ENCODE data around the gene HEBP2.

The HEBP2 gene

DNA sequence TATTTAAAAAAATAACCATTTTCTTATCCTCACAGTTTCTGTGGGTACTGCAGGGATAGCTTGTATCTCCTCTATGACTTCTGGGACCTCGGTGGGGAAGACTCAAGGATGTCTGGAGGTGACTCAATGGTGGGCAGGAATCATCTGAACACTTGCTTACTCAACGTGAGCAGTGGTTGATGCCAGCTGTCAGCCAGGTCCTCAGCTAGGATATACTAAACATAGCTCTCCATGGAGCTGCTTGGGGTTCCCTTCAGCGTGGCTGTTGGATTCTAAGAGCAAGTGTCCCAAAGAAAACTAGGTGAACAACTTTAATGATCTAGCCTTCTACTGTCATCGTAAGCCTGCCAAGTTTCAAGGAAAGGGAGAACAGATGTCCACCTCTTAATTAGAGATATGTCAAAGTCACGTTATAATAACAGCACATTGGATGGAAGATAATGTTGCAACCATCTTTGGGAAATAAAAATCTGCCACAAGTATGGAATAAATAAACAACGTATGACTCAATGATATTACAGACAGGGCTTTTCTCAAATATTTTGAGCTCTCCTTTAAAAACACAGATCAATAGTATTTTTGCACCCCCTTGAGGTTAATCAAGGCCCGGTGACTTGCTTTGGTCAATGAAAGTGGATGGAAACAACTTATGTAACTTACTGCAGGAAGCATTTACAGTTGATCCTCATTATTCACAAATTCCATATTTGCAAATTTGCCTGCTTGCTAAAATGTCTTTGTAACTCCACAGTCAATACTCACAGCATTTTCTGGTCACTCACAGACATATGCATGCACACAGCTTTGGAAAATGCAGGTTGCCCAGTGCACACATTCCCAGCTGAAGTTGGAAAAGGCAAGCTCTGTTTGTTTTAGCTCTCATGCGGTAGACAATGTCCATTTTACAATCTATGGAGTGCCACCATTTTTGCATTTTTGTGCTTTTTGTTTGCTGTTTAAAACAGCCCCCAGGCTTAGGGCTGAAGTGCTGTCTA, 6.6 kb upstream of the HEBP2 start:
- DNase-seq: no peak

DNA sequence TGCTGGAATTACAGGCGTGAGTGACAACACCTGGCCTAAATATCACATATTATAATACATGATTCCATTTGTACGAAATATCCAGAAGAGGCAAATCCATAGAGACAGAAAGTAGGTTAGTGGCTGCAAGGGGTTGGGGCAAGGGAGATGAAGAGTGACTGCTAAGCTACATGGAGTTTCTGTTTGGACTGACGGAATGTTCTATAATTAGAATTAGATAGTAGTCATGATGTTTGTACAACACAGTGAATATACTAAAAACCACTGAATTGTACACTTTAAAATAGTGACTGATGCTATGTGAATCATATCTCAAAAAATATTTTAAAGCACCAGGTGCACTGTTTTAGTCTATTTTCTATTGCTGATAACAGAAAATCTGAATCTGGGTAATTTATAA, 3.7 kb upstream of the HEBP2 start:
- no peak for DNase-seq

- no peak for DNase-seq
Measured at GRCh38 chr6:138401960-138402837, 1.8 kb upstream of the HEBP2 start.

- no peak for DNase-seq
Measured at GRCh38 chr6:138402838-138403187, 1.2 kb upstream of the HEBP2 start.

DNA sequence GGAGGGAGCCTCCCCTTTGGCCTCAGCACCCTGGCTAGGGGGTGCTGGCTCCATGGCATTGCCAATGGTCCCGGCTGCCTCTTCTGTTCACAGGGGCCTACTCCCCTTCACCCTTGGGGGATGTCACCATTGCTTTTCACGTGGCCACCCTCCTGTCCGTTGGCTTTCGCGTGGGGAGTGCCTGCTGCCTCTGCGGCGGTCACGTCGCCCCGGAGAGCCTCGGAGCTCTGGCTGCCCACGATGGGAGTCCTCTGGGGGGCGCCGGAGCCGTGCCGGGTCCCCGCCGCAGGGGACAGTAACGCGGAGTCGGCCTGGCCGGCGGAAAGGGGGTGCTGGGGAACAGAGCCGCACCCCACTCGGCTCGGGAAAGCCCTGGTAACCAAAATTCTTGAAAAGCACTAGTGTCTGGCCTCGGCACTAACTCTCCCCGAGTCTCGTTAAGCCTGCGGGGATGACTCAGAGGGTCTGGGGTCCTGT, 661 bp upstream of the HEBP2 start:
- peak; percentile 27 for DNase-seq

- DNase-seq: no peak
Measured at GRCh38 chr6:138404666-138405337, 779 bp downstream of the HEBP2 start.

DNA sequence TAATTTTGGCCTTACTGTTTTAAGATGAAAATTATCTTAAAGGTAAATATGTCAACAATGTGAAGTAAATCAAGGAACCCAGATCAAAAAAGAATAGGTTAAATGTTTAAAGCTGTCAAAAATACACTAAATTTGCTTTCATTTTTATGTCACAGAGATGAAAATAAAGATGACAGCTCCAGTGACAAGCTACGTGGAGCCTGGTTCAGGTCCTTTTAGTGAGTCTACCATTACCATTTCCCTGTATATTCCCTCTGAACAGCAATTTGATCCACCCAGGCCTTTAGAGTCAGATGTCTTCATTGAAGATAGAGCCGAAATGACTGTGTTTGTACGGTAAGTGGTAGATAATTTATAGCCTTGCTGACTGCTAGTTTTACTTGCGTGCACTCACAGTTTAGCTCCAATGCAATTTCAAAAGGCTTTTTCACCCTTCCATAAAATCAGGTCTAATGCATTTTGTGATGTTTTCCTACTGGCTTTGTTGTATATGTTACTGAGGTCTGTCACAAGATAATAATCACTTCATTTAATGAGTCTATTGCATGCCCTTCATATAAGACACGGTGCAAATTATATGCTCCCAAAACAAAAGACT, 1.9 kb downstream of the HEBP2 start:
- DNase-seq: no peak

DNA sequence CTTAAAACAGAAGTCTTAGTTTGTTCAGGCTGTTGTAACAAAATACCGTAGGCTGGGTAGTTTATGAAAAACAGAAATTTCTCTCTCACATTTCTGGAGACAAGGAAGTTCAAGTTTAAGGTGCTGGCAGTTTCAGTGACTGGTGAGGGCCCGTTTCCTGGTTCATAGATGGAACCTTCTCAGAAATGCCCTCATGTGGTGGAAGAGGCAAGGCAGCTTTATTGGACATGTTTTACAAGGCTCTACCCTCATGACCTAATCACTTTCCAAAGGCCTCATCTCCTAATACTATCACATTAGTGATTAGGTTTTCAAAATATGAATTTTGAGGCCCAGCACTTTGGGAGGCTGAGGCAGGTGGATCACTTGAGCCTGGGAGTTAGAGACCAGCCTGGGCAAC, 2.4 kb downstream of the HEBP2 start:
- DNase-seq: no peak

- peak; percentile 34 for DNase-seq
Measured at GRCh38 chr6:138410048-138410735, 6.2 kb downstream of the HEBP2 start.

DNA sequence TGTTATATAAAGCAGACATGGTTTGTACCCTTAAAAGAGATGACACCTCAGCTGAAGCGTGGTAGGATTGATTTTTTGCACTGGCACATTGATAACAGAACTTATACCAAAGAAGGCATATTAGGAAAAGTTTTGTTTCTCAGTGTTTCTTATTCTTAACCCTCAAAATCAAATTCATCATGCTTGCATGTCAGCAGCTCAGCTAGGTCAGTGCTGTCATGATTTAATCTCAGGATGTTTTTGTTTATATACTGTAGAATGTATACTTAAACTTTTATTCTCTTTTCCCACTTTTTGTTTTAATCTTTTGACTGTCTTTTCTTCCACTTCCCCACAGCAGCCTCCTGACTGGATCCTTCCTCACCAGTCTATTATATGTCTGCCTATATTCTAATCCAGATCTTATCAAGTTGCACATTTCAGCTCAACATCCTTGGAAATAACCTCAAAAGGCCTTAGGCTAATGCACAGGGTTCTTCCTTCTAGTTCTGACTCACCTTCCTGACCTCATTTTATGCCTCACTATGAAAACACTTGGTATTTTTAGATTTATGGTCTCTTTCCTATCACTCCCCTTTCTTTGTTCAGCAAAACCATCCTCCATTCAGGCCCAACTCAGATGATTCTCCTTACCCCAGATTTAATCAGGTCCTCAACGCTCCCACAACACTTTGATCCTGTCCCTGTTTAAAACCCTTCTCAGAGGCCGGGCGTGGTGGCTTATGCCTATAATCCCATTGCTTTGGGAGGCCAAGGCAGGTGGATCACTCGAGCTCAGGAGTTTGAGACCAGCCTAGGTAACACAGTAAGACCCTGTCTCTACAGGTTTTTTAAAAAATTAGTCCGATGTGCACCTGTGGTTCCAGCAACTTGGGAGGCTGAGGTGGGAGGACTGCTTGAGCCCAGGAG, 7.2 kb downstream of the HEBP2 start:
- no peak for DNase-seq

DNA sequence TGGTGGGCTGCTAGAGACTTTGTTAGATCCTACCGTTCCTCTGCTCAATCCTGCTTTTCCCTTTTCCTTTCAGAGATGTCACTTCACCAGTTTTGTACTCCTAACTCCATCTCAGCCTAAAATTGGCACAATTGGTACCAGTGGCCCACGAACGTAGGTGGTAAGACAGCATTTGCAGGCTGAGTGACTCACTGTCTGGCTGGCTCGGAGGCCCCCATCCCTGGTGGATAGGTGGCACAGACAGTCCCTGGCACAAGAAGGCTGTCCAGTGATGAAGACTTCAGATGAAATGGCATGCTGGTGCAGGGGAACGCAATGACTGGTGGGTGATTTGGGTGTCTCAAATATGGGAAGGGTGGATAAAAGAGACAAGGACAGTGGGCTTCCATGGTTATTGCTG, 11.1 kb downstream of the HEBP2 start:
- no peak for DNase-seq

- DNase-seq: no peak
Measured at GRCh38 chr6:138416206-138416605, 12.2 kb downstream of the HEBP2 start.

GRCh38 chr6:138417493-138418117, 13.6 kb downstream of the HEBP2 start:
- DNase-seq: no peak

DNA sequence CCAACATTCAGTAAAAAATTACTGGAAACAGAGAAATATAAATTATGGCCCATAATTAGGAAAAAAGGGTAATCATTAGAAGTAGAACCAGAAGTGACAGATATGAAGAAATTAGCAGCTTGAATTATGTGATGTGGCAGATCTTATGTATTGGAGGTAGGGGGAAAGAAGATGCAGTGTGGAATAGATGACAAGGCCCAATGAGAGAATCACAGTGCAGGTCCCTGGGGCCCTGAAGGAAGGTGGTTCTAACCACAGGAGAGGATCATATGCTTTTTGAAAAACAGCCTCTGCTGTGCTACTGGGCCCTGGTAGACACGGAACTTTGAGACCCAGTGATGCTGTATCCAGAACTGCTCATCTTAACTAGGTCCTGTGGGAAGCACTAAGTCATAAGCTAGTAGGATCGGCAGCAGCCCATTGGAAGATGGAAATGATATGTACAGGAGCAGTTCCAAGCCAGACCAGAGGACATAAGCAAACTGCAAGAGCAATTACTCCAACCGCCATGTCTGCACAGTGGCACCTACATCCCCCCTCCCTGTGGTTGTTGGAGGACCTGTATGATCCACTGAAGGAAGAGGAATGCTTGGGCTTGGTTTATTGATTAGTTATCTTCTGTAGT, 14.2 kb downstream of the HEBP2 start:
- no peak for DNase-seq

GRCh38 chr6:138419766-138420165, 15.7 kb downstream of the HEBP2 start:
- no peak for DNase-seq

DNA sequence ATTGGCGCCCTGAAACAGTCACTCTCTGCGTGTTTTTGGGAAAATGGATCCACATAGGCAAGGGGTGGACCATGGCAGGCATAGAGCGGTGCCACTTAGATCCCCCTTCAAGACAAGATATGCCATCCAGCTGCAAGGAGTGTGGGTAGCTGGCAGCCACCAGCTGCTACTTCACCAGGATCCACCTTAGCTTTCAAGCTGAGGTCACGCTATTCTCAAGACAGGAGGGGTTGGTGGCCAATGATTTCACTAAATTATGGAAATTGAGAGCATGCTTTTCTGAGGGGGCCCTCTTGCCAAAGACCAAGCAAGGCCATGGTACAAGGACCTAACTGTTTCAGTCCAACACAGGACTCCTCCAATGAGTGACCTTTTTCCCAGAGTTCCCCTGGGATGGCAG, 16.3 kb downstream of the HEBP2 start:
- no peak for DNase-seq

GRCh38 chr6:138421089-138421488, 17.1 kb downstream of the HEBP2 start:
- DNase-seq: no peak

DNA sequence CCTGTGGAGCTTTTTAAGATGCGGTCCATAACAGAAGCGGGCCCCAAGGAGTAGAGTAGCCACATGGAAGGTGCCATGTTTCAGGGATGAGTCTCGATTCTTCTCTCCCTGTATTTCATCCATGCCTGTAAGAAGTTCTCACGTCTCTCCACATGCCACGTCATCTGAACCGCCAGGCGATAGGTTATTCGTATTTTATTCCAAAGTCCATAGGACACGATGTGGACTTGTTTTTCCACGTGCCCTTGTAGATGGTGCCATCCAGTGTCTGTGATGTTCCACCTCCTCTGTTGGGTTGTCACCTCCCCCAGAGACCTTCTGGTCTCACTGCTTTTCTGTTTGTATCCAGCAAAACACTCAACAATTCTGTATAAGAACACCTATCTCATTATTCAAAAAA, 17.6 kb downstream of the HEBP2 start:
- DNase-seq: no peak

- no peak for DNase-seq
Measured at GRCh38 chr6:138422861-138423260, 18.8 kb downstream of the HEBP2 start.
